ENCODE data around the gene CUX1. TPM values are rescaled to one million over a fixed set of nuclear protein-coding genes. Genes with fewer than 3 reads are reported as not detected.
"Not testable (repeated sequence)": the region's sequence is repeated elsewhere in the genome, so short reads cannot be mapped to it uniquely, and the experiment has no call there.

The CUX1 gene
- total RNA-seq, 1 donor from 2014 or later = 50.6 TPM

DNA sequence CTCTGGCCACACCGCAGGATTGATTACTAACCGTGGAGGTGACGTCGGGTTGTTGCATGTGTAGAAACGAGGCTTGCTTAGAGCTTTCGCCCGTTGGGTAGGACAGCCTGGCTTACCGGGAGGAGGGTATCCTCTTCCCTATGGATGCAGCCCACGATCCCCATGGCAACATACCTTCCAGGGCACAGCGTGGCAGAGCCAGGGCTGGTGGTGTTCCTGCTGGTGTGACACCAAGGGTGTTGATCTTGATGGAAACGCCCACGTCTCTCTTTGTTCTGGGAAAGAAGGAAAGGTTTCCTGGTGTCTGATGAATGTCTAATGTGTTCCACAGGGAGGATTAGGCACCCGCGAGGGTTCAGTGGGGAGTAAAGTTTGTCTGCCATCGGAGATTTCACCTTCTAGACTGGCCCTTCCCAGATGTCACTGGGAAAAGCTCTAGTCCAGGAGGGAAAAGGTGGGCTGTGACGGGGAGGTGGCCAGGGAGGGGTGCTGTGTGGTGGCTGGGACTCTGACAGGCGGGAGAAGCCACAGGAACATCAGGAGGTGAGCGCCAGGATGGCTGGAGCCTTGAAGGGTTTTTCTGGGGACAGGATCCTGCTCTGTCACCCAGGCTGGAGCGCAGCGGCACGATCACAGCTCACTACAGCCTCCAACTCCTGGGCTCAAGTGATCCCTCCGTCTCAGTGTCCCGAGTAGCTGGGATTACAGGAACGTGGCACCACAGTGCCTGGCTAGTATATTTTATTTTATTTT is 102.1 kb downstream of the CUX1 start:
- Mint-ChIP-seq H3K36me3 (ENCODE audit: low read depth, unreplicated experiment) (peaks cover 31% of the 10 kb centered on the region), H3K27me3 (ENCODE audit: low read depth, unreplicated experiment) (no peaks in the 10 kb centered on the region), H3K4me3 (ENCODE audit: unreplicated experiment) (no peak overlapping the region), H3K9me3 (ENCODE audit: unreplicated experiment) (no peaks in the 10 kb centered on the region), H3K27ac (ENCODE audit: unreplicated experiment) (no peak overlapping the region), H3K4me1 (ENCODE audit: low read depth, unreplicated experiment) (peaks cover 22% of the 10 kb centered on the region)
- peaks cover 8% of the 10 kb centered on the region for H3K36me3 ChIP-seq (ENCODE audit: insufficient read depth, low read length)
- H2AFZ ChIP-seq (ENCODE audit: low read depth, low read length) = no peak overlapping the region
- H3K4me2 ChIP-seq (ENCODE audit: low read length) = no peak overlapping the region
- DNase-seq (ENCODE audit: low read depth) = no peak
- peaks cover 16% of the 10 kb centered on the region for H3K79me2 ChIP-seq (ENCODE audit: insufficient read depth, low read length)
- TF ChIP-seq CTCF (IDR thresholded peaks at IDR 0.05; ENCODE audit: insufficient read depth, low read depth, low read length) (no peak), EZH2 (IDR thresholded peaks at IDR 0.05; ENCODE audit: insufficient read depth, low read length) (no peak)
- H3K4me3 ChIP-seq (ENCODE audit: insufficient read depth, low read depth, low read length) = no peak overlapping the region
- FAIRE-seq = no peak
- peaks cover 26% of the 10 kb centered on the region for H4K20me1 ChIP-seq (ENCODE audit: insufficient read depth, low read length)
- no peaks in the 10 kb centered on the region for H3K9me3 ChIP-seq (ENCODE audit: insufficient read depth, low read depth, low read length)
- no peaks in the 10 kb centered on the region for H3K27me3 ChIP-seq (ENCODE audit: insufficient read depth, low read length)
- no peak overlapping the region for H3K27ac ChIP-seq (ENCODE audit: low read depth, low read length)
- peaks cover 25% of the 10 kb centered on the region for H3K4me1 ChIP-seq (ENCODE audit: insufficient read depth, low read length)
- no peak overlapping the region for H3K9ac ChIP-seq (ENCODE audit: low read length)

GRCh38 chr7:101921061-101921460 is 103.6 kb downstream of the CUX1 start:
- H3K79me2 ChIP-seq (ENCODE audit: insufficient read depth, low read length) = peaks cover 21% of the 10 kb centered on the region
- no peak overlapping the region for H3K4me3 Mint-ChIP-seq (ENCODE audit: unreplicated experiment)
- no peak for FAIRE-seq

GRCh38 chr7:101921546-101922489 is 104.4 kb downstream of the CUX1 start:
- H3K4me2 ChIP-seq (ENCODE audit: low read length); H3K4me3 Mint-ChIP-seq (ENCODE audit: unreplicated experiment); H3K36me3 ChIP-seq (ENCODE audit: insufficient read depth, low read length); H3K4me3 ChIP-seq (ENCODE audit: insufficient read depth, low read depth, low read length); H2AFZ ChIP-seq (ENCODE audit: low read depth, low read length); H3K9me3 Mint-ChIP-seq (ENCODE audit: unreplicated experiment); H4K20me1 ChIP-seq (ENCODE audit: insufficient read depth, low read length); H3K9me3 ChIP-seq (ENCODE audit: insufficient read depth, low read depth, low read length); H3K27me3 Mint-ChIP-seq (ENCODE audit: low read depth, unreplicated experiment); FAIRE-seq; H3K27me3 ChIP-seq (ENCODE audit: insufficient read depth, low read length): not testable (repeated sequence)
- peaks cover 22% of the 10 kb centered on the region for H3K4me1 Mint-ChIP-seq (ENCODE audit: low read depth, unreplicated experiment)
- peak; percentile 94 for DNase-seq (ENCODE audit: low read depth)
- H3K36me3 Mint-ChIP-seq (ENCODE audit: low read depth, unreplicated experiment) = peaks cover 24% of the 10 kb centered on the region
- Histone ChIP-seq H3K27ac (ENCODE audit: low read depth, low read length) (peak overlapping the region; percentile 85), H3K79me2 (ENCODE audit: insufficient read depth, low read length) (peaks cover 21% of the 10 kb centered on the region), H3K4me1 (ENCODE audit: insufficient read depth, low read length) (peaks cover 25% of the 10 kb centered on the region), H3K9ac (ENCODE audit: low read length) (peak overlapping the region; percentile 77)
- H3K27ac Mint-ChIP-seq (ENCODE audit: unreplicated experiment) = peak overlapping the region; percentile 34

More at GRCh38 chr7:101921061-101921460, 103.6 kb downstream of the CUX1 start:
- no peak for TF ChIP-seq EZH2 (IDR thresholded peaks at IDR 0.05; ENCODE audit: insufficient read depth, low read length)
- no peak for TF ChIP-seq CTCF (IDR thresholded peaks at IDR 0.05; ENCODE audit: insufficient read depth, low read depth, low read length)
- Histone ChIP-seq H3K9me3 (ENCODE audit: insufficient read depth, low read depth, low read length) (no peaks in the 10 kb centered on the region), H3K27ac (ENCODE audit: low read depth, low read length) (no peak overlapping the region), H4K20me1 (ENCODE audit: insufficient read depth, low read length) (peaks cover 12% of the 10 kb centered on the region), H3K36me3 (ENCODE audit: insufficient read depth, low read length) (peaks cover 8% of the 10 kb centered on the region), H3K4me2 (ENCODE audit: low read length) (no peak overlapping the region), H2AFZ (ENCODE audit: low read depth, low read length) (no peak overlapping the region), H3K27me3 (ENCODE audit: insufficient read depth, low read length) (no peaks in the 10 kb centered on the region), H3K4me1 (ENCODE audit: insufficient read depth, low read length) (peaks cover 25% of the 10 kb centered on the region), H3K9ac (ENCODE audit: low read length) (no peak overlapping the region), H3K4me3 (ENCODE audit: insufficient read depth, low read depth, low read length) (no peak overlapping the region)
- H3K4me1 Mint-ChIP-seq (ENCODE audit: low read depth, unreplicated experiment) = peaks cover 22% of the 10 kb centered on the region
- no peak overlapping the region for H3K27ac Mint-ChIP-seq (ENCODE audit: unreplicated experiment)
- no peak for DNase-seq (ENCODE audit: low read depth)
- no peaks in the 10 kb centered on the region for H3K27me3 Mint-ChIP-seq (ENCODE audit: low read depth, unreplicated experiment)
- peaks cover 25% of the 10 kb centered on the region for H3K36me3 Mint-ChIP-seq (ENCODE audit: low read depth, unreplicated experiment)
- H3K9me3 Mint-ChIP-seq (ENCODE audit: unreplicated experiment) = no peaks in the 10 kb centered on the region

Data from astrocyte (in vitro differentiated cells and primary cell).